Measurements from ENCODE around the gene ATAD2B. TPM values are rescaled to one million over a fixed set of nuclear protein-coding genes. Genes with fewer than 3 reads are reported as not detected.

Gene ATAD2B
- 3.7 to 9.6 TPM (median 6.5 TPM) in 5 replicates for total RNA-seq (2022; extraction: Qiagen RNA extraction; ENCODE audit: low read depth)

DNA sequence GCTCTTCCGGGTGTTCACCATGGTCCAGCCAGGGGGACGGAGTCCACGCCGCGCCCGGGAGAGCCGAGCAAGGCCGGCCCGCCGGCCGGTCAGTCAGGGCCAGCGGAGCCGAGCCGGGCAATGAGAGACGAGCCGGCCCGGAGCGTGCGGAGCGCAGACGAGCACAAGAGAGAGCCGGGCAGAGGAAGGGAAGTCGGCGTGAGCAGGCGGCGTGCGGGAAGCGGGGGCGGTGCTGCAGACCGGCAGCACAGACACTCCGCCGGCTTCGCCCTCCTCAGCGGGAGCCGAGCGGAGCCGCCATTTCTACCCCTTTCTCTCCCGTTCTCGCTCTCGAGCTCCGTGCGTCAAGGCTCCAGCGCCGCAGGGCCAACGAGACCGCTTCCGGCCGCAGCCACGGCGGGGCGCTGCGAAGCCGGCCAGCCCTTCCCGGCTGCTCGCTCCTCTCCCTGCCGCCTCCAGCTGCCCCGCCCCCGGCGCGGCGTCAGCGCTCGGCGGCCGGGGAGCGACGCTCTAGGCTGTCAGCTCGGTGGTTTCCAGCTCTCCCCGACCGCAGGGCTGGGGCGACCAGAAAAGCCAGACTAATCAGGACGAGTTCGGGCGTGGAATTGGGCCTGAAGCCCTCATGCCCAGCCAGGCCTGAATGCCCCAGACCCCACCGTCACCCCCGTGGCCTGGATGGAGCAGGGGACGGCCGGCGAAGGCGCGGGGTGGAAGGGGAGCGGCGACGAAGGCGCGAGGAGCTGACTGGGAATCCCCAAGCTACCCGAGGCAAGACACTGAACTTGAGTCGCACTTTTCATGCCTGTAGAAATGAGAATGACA is at the start of gene ATAD2B:
TSS of gene ATAD2B (minus strand) at position 374 of the 822 bp plus-strand sequence. CDS start at position 21, 353 bp downstream.

DNA sequence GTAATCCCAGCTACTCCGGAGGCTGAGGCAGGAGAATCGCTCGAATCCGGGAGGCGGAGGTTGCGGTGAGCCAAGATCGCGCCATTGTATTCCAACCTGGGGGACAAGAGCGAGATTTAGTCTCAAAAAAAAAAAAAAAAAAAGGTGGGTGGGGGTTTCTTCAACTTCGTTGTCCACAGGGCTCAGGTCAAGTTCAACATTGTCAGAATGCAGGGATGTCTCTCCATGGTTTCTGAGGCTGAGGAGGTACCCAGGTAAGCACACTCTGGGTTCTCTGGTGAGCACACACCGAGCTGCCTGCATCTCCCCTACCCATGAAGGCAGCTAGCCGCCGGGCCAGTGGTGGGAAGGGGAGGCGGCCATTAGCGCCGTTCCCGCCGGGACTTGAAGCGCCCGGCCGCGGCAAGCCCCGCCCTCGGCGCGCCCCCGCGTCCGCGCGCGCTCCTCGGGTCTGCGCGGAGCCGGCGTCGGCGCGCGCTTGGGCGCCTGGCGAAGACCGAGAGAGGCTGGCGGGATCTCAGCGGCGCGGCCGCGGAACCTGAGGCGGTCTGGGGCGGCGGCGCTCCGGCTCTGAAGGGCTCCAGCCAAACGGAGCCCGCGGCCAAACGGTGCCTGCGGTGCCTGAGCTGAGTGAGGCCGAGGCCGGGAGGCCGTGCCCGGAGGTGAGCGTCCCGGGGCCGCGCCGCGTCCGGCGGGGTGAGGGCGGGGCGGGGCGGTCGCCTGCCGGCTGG is 13.2 kb upstream of the ATAD2B start, which contains the start of gene UBXN2A:
TSS of gene UBXN2A (plus strand) at position 477 of the 731 bp plus-strand sequence. CDS start 17,852 bp downstream, outside the sequence.

Other genes with a start within 250 kb of the ATAD2B start
- gene UBXN2A, start 13.3 kb upstream of the ATAD2B start, total RNA-seq (2022; extraction: Qiagen RNA extraction; ENCODE audit: low read depth) = 15.6 to 28.9 TPM (median 21.1 TPM) in 5 replicates
- 0.15 to 0.63 TPM (median 0.41 TPM) in 5 replicates for gene MFSD2B, start 83.0 kb upstream of the ATAD2B start, total RNA-seq (2022; extraction: Qiagen RNA extraction; ENCODE audit: low read depth)
- 10.7 to 16.3 TPM (median 13.0 TPM) in 5 replicates for gene WDCP, start 120.3 kb upstream of the ATAD2B start, total RNA-seq (2022; extraction: Qiagen RNA extraction; ENCODE audit: low read depth)
- 8.9 to 12.0 TPM (median 11.0 TPM) in 5 replicates for gene FKBP1B, start 122.6 kb upstream of the ATAD2B start, total RNA-seq (2022; extraction: Qiagen RNA extraction; ENCODE audit: low read depth)
- 151 to 286 TPM (median 166 TPM) in 5 replicates for gene SF3B6, start 149.2 kb upstream of the ATAD2B start, total RNA-seq (2022; extraction: Qiagen RNA extraction; ENCODE audit: low read depth)
- 213 to 261 TPM (median 235 TPM) in 5 replicates for gene TP53I3, start 157.7 kb upstream of the ATAD2B start, total RNA-seq (2022; extraction: Qiagen RNA extraction; ENCODE audit: low read depth)
- 1.0 to 1.3 TPM (median 1.1 TPM) in 5 replicates for gene PFN4, start 196.2 kb upstream of the ATAD2B start, total RNA-seq (2022; extraction: Qiagen RNA extraction; ENCODE audit: low read depth)
- 1.3 to 3.5 TPM (median 1.9 TPM) in 5 replicates for gene FAM228B, start 196.3 kb upstream of the ATAD2B start, total RNA-seq (2022; extraction: Qiagen RNA extraction; ENCODE audit: low read depth)
- not detected in 5 replicates for gene FAM228A, start 247.9 kb upstream of the ATAD2B start, total RNA-seq (2022; extraction: Qiagen RNA extraction; ENCODE audit: low read depth)

Data from A549 treated with ZK216348 at 1 μM for 4 hours (cell line).